Activated CD4-positive, alpha-beta T cell treated with anti-CD3 and anti-CD28 coated beads, Interleukin-2, amount 10 ng/mL, durations not matched to agents 24 days and 14 days (primary cell): ENCODE data around the gene ARL10. TPM values are rescaled to one million over a fixed set of nuclear protein-coding genes. Genes with fewer than 3 reads are reported as not detected.
A peak's percentile ranks its signal among the peaks of the same experiment; 100 is the strongest.

Source experiments
- DNase-seq: peaks from one replicate; pipeline ENCODE4 v3.0.0; 2022
- H3K27ac Mint-ChIP-seq: one replicate; pipeline ENCODE4 v1.8.0; 2022; ENCODE audit warnings: mild to moderate bottlenecking, mixed read lengths
- H3K27me3 Mint-ChIP-seq: one replicate; pipeline ENCODE4 v1.8.0; 2022; ENCODE audit warnings: mixed read lengths
- H3K36me3 Mint-ChIP-seq: one replicate; pipeline ENCODE4 v1.8.0; 2022; ENCODE audit warnings: low read depth, mild to moderate bottlenecking, mixed read lengths
- H3K4me1 Mint-ChIP-seq: one replicate; pipeline ENCODE4 v1.8.0; 2021; ENCODE audit warnings: mixed read lengths
- H3K4me3 Mint-ChIP-seq: one replicate; pipeline ENCODE4 v1.8.0; 2022; ENCODE audit warnings: mild to moderate bottlenecking, moderate library complexity, mixed read lengths
- H3K9me3 Mint-ChIP-seq: one replicate; pipeline ENCODE4 v1.8.0; 2021; ENCODE audit warnings: mixed read lengths
- intact Hi-C: fragments of 100-400 bp; cut with micrococcal nuclease; formaldehyde crosslinking; loops from one replicate; pipeline ENCODE4 v1.15.1; 2023
- total RNA-seq: library from RNA; stranded (reverse); gene quantifications from 2 replicates; pipeline ENCODE4 v1.2.3, GENCODE V29; 2022

ARL10 gene
- total RNA-seq, 1 donor from 2014 or later, result 22.2 TPM

GRCh38 chr5:176352116-176352878 is 13.0 kb upstream of the ARL10 start:
- Mint-ChIP-seq H3K36me3 (peaks cover 66% of the 10 kb centered on the region), H3K27me3 (no peaks in the 10 kb centered on the region), H3K4me1 (peaks cover under 1% of the 10 kb centered on the region), H3K4me3 (no peak overlapping the region), H3K27ac (no peak overlapping the region), H3K9me3 (no peaks in the 10 kb centered on the region)
- no peak for DNase-seq
- intact Hi-C loops, result no loop called here

DNA sequence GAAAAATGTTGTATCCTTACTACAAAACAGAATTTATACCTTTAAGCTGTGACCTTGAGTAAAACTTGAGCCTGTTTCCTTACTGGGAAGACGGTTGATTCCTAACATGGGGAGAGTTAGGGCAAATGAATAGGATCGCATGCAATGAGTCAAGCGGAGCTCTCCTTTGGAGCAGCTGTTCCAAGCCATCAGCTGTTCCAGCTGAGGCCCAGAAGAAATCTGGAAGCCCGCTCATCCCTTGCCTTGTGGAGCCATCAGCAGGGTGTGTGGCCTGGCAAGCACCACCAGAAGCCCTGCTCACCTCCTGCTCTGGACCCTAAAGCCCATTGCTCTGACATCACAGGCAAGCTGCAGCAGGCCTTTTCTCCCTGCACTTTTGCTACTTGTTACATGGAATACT is 11.8 kb upstream of the ARL10 start:
- no peak overlapping the region for H3K27ac Mint-ChIP-seq
- no peak for DNase-seq
- H3K36me3 Mint-ChIP-seq, result peaks cover 68% of the 10 kb centered on the region
- no peaks in the 10 kb centered on the region for H3K27me3 Mint-ChIP-seq
- intact Hi-C loops, result no loop called here
- H3K4me1 Mint-ChIP-seq, result peaks cover 9% of the 10 kb centered on the region
- no peak overlapping the region for H3K4me3 Mint-ChIP-seq
- no peaks in the 10 kb centered on the region for H3K9me3 Mint-ChIP-seq

GRCh38 chr5:176355400-176356178 is 9.7 kb upstream of the ARL10 start:
- H3K36me3 Mint-ChIP-seq, result peaks cover 57% of the 10 kb centered on the region
- H3K4me3 Mint-ChIP-seq, result no peak overlapping the region
- no peaks in the 10 kb centered on the region for H3K27me3 Mint-ChIP-seq
- intact Hi-C loops, result no loop called here
- H3K4me1 Mint-ChIP-seq, result peaks cover 14% of the 10 kb centered on the region
- H3K9me3 Mint-ChIP-seq, result no peaks in the 10 kb centered on the region
- DNase-seq, result no peak
- H3K27ac Mint-ChIP-seq, result no peak overlapping the region

- Mint-ChIP-seq H3K4me3 (no peak overlapping the region), H3K9me3 (no peaks in the 10 kb centered on the region), H3K27ac (no peak overlapping the region), H3K27me3 (no peaks in the 10 kb centered on the region), H3K36me3 (peaks cover 53% of the 10 kb centered on the region), H3K4me1 (peaks cover 14% of the 10 kb centered on the region)
- intact Hi-C loops, result no loop called here
- DNase-seq, result no peak
Measured at GRCh38 chr5:176356179-176356566, 9.1 kb upstream of the ARL10 start.

DNA sequence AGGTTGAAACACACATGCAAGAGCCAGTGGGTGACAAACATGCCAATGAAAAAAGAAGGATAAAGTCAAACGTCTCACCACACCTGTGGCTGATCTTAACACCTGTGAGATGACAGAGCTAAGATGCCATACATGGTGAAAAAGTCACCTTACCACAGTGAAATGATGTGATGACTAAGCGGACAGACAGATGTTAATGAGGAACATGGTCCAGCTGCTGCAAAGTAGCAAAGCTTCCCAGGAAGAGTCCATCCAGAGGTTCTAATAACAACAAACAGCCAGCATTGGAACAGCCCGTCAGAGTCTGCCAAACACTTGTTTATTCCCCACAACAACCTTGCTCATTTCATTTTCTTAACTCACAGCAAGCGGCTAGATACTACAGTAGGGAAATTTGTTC is 5.6 kb upstream of the ARL10 start:
- no peaks in the 10 kb centered on the region for H3K9me3 Mint-ChIP-seq
- H3K4me3 Mint-ChIP-seq, result peak overlapping the region; percentile 96
- peaks cover 28% of the 10 kb centered on the region for H3K36me3 Mint-ChIP-seq
- no peak for DNase-seq
- H3K27me3 Mint-ChIP-seq, result no peaks in the 10 kb centered on the region
- peak overlapping the region; percentile 75 for H3K27ac Mint-ChIP-seq
- intact Hi-C loops, result loop anchor here (2.0 kb wide), 2 partner anchors 89 to 125 kb away; partner anchors contain the start of gene FAF2
- peaks cover 19% of the 10 kb centered on the region for H3K4me1 Mint-ChIP-seq

DNA sequence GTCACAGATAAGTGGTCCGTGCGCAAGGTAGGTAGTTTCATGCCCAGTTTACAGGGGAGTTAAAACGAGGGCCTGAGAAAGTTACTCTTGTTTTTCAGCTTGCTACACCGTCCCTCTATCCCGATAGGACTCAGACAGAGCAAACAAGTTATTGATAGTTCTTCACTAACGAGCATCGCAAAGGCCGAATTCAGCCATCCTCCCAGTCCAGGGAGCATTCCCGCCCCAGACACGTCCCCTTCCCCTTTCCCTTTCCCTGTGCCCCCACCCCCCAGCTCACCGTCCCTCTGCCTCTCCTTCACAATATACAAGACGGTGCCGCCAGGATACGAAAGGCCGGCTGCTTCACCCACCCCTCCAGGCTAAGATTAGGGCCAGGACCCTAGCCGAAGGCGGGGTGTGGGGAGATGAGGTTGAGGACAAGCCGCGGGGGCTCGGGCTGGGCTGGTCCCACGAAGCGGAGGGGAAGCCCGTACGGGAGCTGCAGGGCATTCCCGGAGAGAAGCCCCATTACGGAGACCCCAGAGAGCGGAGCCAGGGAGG is 4.3 kb upstream of the ARL10 start:
- DNase-seq, result no peak
- Mint-ChIP-seq H3K4me3 (peak overlapping the region; percentile 96), H3K36me3 (peaks cover 24% of the 10 kb centered on the region), H3K9me3 (no peaks in the 10 kb centered on the region), H3K4me1 (peaks cover 19% of the 10 kb centered on the region), H3K27me3 (no peaks in the 10 kb centered on the region), H3K27ac (peak overlapping the region; percentile 93)
- intact Hi-C loops, result loop anchor here (1.0 to 2.0 kb wide), 3 partner anchors 27 to 126 kb away; partner anchors contain the start of genes FAF2, HIGD2A and NOP16

- peak within 1 kb of the TSS; percentile 96 for H3K4me3 Mint-ChIP-seq
- H3K27me3 Mint-ChIP-seq, result no peaks in the 10 kb centered on the region
- H3K27ac Mint-ChIP-seq, result peak within 1 kb of the TSS; percentile 93
- H3K9me3 Mint-ChIP-seq, result no peaks in the 10 kb centered on the region
- intact Hi-C loops, result loop anchor here (1.0 to 2.0 kb wide), 3 partner anchors 27 to 127 kb away; partner anchors contain the start of genes FAF2, HIGD2A and NOP16
- peaks cover 21% of the 10 kb centered on the region for H3K4me1 Mint-ChIP-seq
- peak; percentile 98 for DNase-seq
- peaks cover 24% of the 10 kb centered on the region for H3K36me3 Mint-ChIP-seq
Measured at GRCh38 chr5:176361437-176362232, 3.7 kb upstream of the ARL10 start, which contains the start of gene KIAA1191. TSS of gene KIAA1191 (minus strand) at chr5:176361764. CDS start at chr5:176359508, 2,256 bp downstream.

GRCh38 chr5:176362233-176362490 is 3.1 kb upstream of the ARL10 start:
- intact Hi-C loops, result no loop called here
- H3K27ac Mint-ChIP-seq, result peak overlapping the region; percentile 55
- H3K36me3 Mint-ChIP-seq, result peaks cover 27% of the 10 kb centered on the region
- no peaks in the 10 kb centered on the region for H3K27me3 Mint-ChIP-seq
- H3K4me1 Mint-ChIP-seq, result peaks cover 23% of the 10 kb centered on the region
- no peaks in the 10 kb centered on the region for H3K9me3 Mint-ChIP-seq
- no peak for DNase-seq
- peak overlapping the region; percentile 96 for H3K4me3 Mint-ChIP-seq

DNA sequence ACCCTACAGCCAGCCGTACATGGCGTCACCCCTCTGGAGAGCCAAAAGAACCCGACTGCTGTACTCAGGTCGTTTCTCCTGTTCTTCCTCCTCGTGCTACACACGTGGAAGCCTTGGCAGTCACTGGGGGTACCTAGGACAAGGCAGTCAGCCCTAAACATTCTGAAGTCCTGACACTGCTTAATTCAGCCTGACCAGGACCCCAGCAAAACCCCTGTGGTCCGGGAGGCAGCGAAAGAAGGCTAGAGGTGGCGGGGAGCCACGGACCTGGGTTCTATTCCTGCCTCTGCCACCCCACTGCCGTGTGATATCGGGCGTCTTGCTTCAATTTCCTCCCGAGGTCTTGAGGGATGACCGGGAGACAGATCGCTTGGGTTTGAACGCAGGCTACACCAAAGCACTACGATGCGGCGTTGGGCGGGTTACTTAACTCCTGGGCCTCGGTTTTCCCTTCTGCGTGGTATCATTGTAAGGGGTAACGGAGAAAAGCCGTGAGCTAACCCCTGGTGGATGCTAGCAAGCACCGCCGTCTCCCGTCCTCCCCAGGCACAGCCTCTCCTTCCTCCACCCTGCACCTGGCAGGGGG is 429 bp upstream of the ARL10 start:
- Mint-ChIP-seq H3K27ac (peak overlapping the region; percentile 78), H3K36me3 (peaks cover 23% of the 10 kb centered on the region), H3K9me3 (no peaks in the 10 kb centered on the region), H3K4me1 (peaks cover 15% of the 10 kb centered on the region), H3K4me3 (peak overlapping the region; percentile 80), H3K27me3 (no peaks in the 10 kb centered on the region)
- DNase-seq, result no peak
- intact Hi-C loops, result loop anchor here (1.0 to 2.0 kb wide), 2 partner anchors 23 to 172 kb away; partner anchors contain the start of genes HIGD2A, NOP16 and RNF44

- no peak for DNase-seq
- peak overlapping the region; percentile 80 for H3K4me3 Mint-ChIP-seq
- H3K9me3 Mint-ChIP-seq, result no peaks in the 10 kb centered on the region
- peaks cover 29% of the 10 kb centered on the region for H3K36me3 Mint-ChIP-seq
- no peaks in the 10 kb centered on the region for H3K27me3 Mint-ChIP-seq
- peaks cover 15% of the 10 kb centered on the region for H3K4me1 Mint-ChIP-seq
- intact Hi-C loops, result no loop called here
- peak overlapping the region; percentile 70 for H3K27ac Mint-ChIP-seq
Measured at GRCh38 chr5:176366232-176366894, 1.1 kb downstream of the ARL10 start.

DNA sequence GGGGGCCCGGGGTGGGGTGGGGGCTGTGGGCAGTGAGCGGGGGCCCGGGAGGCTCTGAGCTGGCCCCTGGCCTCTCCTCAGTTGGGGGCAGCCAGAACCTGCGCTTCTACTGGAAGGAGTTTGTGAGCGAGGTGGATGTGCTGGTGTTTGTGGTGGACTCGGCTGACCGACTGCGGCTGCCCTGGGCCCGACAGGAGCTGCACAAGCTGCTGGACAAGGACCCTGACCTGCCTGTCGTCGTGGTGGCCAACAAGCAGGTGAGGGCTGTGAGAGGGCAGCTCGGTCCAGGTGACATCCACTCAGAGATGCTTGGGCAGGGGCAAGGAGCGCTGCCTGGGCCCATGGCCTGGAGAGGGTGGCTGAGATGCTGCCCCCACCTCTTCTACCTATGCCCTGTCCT is 3.4 kb downstream of the ARL10 start:
- intact Hi-C loops, result no loop called here
- H3K27me3 Mint-ChIP-seq, result no peaks in the 10 kb centered on the region
- H3K36me3 Mint-ChIP-seq, result peaks cover 33% of the 10 kb centered on the region
- H3K27ac Mint-ChIP-seq, result no peak overlapping the region
- H3K4me1 Mint-ChIP-seq, result peaks cover 10% of the 10 kb centered on the region
- H3K9me3 Mint-ChIP-seq, result no peaks in the 10 kb centered on the region
- no peak overlapping the region for H3K4me3 Mint-ChIP-seq
- no peak for DNase-seq

DNA sequence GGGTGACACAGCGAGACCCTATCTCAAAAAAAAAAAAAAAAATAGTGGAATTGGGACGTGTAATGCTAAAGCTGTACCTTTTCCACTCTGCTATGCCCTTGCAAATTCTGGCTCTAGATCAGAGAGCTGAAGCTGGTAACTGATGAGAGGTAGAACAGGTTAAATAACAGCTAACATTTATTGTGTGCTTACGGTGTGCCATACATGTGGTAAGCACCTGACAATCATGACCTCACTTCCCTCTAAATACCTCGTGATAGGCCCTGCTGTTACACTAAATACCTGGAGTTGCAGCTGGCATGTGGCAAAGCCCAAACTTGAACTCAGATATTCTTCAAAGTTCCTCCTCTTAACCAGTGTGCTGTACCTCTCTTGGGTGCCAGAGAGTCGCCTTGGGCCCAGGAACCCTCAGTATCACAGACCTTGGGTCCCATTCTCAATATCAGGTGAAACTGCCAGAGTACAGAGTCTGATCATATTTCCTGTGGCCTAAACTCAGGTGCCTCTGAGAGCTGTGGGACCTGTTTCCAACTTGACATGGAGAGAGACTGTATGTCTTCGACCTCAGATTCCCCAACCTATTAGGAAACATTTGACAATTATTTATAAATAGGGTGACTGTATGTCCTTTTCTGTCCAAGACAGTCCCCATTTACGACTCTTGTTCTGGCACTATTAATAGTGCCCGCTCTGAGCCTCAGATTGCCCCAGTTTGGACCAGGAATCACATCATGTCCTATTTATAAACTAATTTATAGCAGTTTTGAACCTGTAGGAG is 4.8 kb downstream of the ARL10 start:
- Mint-ChIP-seq H3K27me3 (no peaks in the 10 kb centered on the region), H3K4me1 (peaks cover 10% of the 10 kb centered on the region), H3K9me3 (no peaks in the 10 kb centered on the region), H3K36me3 (peaks cover 33% of the 10 kb centered on the region), H3K27ac (no peak overlapping the region), H3K4me3 (no peak overlapping the region)
- DNase-seq, result no peak
- intact Hi-C loops, result no loop called here
